ENCODE measurements around the gene ZEB1. TPM values are rescaled to one million over a fixed set of nuclear protein-coding genes. Genes with fewer than 3 reads are reported as not detected.

ZEB1 gene
- total RNA-seq (25.4 and 37.3 TPM in 2 replicates), polyA plus RNA-seq (19.1 and 23.9 TPM in 2 replicates)

DNA sequence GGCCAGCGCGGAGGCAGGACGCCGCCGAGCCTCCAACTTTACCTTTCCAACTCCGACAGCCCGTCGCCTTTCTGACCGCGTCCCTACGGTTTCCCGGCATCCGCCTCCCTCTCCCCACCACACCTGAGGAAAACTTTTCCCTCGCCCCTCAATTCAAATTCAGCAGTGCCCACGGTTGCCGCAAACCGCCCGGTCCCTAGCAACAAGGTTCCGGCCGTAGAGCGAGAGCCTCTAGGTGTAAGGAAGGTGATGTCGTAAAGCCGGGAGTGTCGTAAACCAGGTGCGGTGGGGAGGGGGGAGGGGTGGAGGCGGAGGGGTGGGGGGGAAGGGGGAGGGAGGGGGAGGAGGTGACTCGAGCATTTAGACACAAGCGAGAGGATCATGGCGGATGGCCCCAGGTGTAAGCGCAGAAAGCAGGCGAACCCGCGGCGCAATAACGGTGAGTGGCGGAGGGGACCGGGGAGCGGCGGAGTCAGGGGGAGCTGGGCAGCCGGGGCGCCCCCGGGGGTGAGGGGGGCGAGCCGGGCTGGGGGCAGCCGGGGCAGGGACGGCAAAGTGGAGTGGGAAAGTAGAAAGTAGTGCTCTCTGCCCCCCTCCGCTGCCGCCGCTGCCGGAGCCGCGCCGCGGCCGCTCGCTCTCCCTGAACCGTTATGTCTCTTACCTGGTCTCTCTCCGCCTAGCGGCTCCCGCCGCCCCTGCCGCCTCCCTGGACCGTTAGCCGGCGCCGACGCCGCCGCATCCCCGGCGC is at the start of gene ZEB1:
ZEB1 (plus strand) TSS at position 363 of the 748 bp plus-strand sequence; CDS start at position 382, 19 bp downstream.
- peak within 1 kb of the TSS; percentile 100 for H3K4me3 ChIP-seq
- TF ChIP-seq, protein P1, sequence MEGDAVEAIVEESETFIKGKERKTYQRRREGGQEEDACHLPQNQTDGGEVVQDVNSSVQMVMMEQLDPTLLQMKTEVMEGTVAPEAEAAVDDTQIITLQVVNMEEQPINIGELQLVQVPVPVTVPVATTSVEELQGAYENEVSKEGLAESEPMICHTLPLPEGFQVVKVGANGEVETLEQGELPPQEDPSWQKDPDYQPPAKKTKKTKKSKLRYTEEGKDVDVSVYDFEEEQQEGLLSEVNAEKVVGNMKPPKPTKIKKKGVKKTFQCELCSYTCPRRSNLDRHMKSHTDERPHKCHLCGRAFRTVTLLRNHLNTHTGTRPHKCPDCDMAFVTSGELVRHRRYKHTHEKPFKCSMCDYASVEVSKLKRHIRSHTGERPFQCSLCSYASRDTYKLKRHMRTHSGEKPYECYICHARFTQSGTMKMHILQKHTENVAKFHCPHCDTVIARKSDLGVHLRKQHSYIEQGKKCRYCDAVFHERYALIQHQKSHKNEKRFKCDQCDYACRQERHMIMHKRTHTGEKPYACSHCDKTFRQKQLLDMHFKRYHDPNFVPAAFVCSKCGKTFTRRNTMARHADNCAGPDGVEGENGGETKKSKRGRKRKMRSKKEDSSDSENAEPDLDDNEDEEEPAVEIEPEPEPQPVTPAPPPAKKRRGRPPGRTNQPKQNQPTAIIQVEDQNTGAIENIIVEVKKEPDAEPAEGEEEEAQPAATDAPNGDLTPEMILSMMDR (IDR thresholded peaks at IDR 0.05; ENCODE audit: low read depth, low read length) = peak; percentile 51
- peaks cover 30% of the 10 kb centered on the region for H3K27me3 ChIP-seq
- no peaks in the 10 kb centered on the region for H3K9me3 ChIP-seq (ENCODE audit: low read depth)
- peaks cover 13% of the 10 kb centered on the region for H3K4me1 ChIP-seq (ENCODE audit: low read depth)
- DNase-seq (ENCODE audit: low read depth in 1 of 2, low spot score in 1 of 2) = peak; percentile 95
- no peaks in the 10 kb centered on the region for H3K36me3 ChIP-seq
- peak within 1 kb of the TSS; percentile 91 for H3K27ac ChIP-seq

DNA sequence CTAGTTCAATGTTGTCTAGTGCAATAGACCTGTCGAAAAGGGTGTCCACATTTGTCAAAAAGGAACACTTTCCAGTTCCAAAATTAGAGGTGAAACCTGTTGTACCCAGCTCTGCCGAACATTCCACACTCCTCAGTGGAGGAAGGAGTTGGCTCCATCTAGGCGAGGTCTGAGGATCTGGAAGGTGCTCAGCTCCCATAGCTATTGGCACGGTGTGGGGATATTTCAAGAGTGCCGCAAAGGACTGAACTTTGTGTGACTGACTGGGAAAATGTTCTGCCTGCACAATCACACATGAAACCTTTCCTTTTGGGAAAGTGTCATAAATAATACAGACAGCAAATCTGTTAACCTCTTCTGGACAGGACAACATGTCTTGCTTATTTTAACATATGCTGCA is 48.1 kb upstream of the ZEB1 start:
- TF ChIP-seq, protein P1 (IDR thresholded peaks at IDR 0.05; ENCODE audit: low read depth, low read length) = no peak
- no peaks in the 10 kb centered on the region for H3K4me1 ChIP-seq (ENCODE audit: low read depth)

DNA sequence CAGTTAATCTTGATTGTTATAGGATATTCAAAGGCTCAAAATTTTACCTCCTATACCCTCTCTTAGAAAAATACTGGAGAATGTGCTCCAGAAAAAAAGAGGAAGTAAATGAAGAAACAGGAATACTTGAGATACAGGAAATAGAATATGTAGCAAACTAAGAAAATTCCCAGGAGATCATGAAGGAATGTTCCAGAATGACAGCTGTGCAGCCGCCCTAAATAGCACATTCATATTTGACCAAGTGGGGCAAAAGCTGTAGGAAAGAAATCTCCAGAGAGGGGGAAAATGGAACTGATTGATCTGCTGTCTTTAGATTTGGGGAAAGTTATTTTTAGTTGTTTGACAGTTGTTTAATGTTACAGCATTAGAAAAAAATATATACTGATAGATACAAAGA is 46.2 kb upstream of the ZEB1 start:
- no peaks in the 10 kb centered on the region for H3K36me3 ChIP-seq
- DNase-seq (ENCODE audit: low read depth in 1 of 2, low spot score in 1 of 2) = peak in 1 of 2 donors; percentile 54
- TF ChIP-seq, protein P1 (IDR thresholded peaks at IDR 0.05; ENCODE audit: low read depth, low read length) = no peak
- H3K4me3 ChIP-seq = no peak overlapping the region
- no peaks in the 10 kb centered on the region for H3K9me3 ChIP-seq (ENCODE audit: low read depth)
- H3K27me3 ChIP-seq = no peaks in the 10 kb centered on the region
- no peaks in the 10 kb centered on the region for H3K4me1 ChIP-seq (ENCODE audit: low read depth)
- H3K27ac ChIP-seq = no peak overlapping the region

More for the DNA sequence above, 48.1 kb upstream of the ZEB1 start:
- no peak overlapping the region for H3K4me3 ChIP-seq
- H3K27me3 ChIP-seq = no peaks in the 10 kb centered on the region
- no peaks in the 10 kb centered on the region for H3K36me3 ChIP-seq
- no peak overlapping the region for H3K27ac ChIP-seq
- no peaks in the 10 kb centered on the region for H3K9me3 ChIP-seq (ENCODE audit: low read depth)
- DNase-seq (ENCODE audit: low read depth in 1 of 2, low spot score in 1 of 2) = no peak

DNA sequence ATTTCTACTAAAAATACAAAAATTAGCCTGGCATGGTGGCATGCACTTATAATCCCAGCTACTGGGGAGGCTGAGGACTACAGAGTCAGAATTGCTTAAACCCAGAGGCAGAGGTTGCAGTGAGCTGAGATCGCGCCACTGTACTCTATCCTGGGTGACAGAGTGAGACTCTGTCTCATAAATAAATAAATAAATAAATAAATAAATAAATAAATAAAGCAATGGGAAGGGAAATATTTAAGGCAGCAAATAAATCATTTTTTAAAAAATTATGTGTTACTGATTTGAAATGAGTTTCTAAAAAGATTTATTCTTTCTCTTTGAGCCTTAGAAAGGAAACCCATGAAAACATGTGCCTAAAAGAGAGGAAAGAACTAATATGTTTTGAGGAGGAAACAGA is 45.2 kb upstream of the ZEB1 start:
- H3K36me3 ChIP-seq = no peaks in the 10 kb centered on the region
- H3K9me3 ChIP-seq (ENCODE audit: low read depth) = no peaks in the 10 kb centered on the region
- H3K27me3 ChIP-seq = no peaks in the 10 kb centered on the region
- DNase-seq (ENCODE audit: low read depth in 1 of 2, low spot score in 1 of 2) = no peak
- no peak overlapping the region for H3K27ac ChIP-seq
- no peak overlapping the region for H3K4me3 ChIP-seq
- TF ChIP-seq, protein P1 (IDR thresholded peaks at IDR 0.05; ENCODE audit: low read depth, low read length) = no peak
- peaks cover 3% of the 10 kb centered on the region for H3K4me1 ChIP-seq (ENCODE audit: low read depth)

DNA sequence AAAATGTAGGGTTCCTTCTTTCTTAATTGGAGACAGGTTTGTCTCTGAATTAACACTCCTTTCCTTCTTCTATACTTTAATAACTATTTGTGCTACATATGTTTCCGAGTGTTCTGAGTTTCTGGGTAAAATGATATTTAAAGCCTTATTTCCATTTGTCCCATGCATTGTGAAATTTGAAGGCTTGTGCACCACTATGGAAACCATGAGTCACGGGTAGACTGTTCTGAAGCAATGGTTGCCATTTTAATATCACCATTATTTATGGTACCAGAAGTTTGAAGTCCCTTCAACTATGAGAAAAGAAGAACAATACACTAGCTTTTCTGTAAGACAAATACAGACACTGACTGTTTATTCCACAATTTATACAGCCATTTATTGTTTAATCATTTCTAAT is 44.7 kb upstream of the ZEB1 start:
- DNase-seq (ENCODE audit: low read depth in 1 of 2, low spot score in 1 of 2) = peak in 1 of 2 donors; percentile 33
- Histone ChIP-seq H3K9me3 (ENCODE audit: low read depth) (no peaks in the 10 kb centered on the region), H3K27ac (no peak overlapping the region), H3K4me1 (ENCODE audit: low read depth) (peaks cover 3% of the 10 kb centered on the region), H3K27me3 (no peaks in the 10 kb centered on the region), H3K4me3 (no peak overlapping the region), H3K36me3 (no peaks in the 10 kb centered on the region)
- TF ChIP-seq, protein P1 (IDR thresholded peaks at IDR 0.05; ENCODE audit: low read depth, low read length) = no peak
